ENCODE measurements around the gene B3GALT6.
"Not testable (repeated sequence)": the region's sequence is repeated elsewhere in the genome, so short reads cannot be mapped to it uniquely, and the experiment has no call there.

The B3GALT6 gene

DNA sequence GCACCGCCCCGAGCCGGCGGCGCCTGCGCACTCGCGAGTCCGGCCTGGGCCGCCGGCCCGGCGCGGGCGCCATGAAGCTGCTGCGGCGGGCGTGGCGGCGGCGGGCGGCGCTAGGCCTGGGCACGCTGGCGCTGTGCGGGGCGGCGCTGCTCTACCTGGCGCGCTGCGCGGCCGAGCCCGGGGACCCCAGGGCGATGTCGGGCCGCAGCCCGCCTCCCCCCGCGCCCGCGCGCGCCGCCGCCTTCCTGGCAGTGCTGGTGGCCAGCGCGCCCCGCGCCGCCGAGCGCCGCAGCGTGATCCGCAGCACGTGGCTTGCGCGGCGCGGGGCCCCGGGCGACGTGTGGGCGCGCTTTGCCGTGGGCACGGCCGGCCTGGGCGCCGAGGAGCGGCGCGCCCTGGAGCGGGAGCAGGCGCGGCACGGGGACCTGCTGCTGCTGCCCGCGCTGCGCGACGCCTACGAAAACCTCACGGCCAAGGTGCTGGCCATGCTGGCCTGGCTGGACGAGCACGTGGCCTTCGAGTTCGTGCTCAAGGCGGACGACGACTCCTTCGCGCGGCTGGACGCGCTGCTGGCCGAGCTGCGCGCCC, at the start of gene B3GALT6:
TSS of gene B3GALT6 (plus strand) at position 30 of the 588 bp plus-strand sequence. CDS start at position 72, 42 bp downstream.
- DNase-seq (ENCODE audit: low read depth in 1 of 2, low spot score in 1 of 2), result no peak

GRCh38 chr1:1182491-1183220, 49.4 kb upstream of the B3GALT6 start:
- DNase-seq (ENCODE audit: low read depth in 1 of 2, low spot score in 1 of 2), result no peak

DNA sequence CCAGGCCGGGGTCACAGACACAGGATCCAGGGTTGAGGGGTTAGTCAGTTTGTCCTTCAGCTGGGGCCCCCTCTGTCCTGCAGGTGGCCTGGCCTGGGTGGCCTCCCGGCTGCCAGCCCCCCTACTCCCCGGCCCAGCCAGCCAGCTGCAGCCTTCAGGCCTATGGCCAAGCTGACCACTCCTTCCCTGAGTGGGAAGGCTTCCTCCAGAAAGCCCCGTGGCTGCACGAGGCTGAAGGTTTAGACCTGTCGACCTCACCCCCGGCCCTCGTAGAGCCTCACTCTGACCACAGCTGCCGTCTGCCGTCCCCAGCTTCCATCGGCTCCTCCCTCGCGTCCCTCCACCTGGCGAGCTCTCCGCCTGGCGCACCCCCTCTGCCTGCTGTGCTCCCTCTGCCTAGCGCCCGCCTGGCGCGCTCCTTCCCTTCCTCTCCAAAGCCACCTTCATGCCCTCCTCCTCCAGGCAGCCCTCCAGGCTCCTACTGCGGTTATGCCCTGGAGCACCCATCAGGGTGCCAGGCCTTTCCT, 48.8 kb upstream of the B3GALT6 start:
- no peak for DNase-seq (ENCODE audit: low read depth in 1 of 2, low spot score in 1 of 2)

DNA sequence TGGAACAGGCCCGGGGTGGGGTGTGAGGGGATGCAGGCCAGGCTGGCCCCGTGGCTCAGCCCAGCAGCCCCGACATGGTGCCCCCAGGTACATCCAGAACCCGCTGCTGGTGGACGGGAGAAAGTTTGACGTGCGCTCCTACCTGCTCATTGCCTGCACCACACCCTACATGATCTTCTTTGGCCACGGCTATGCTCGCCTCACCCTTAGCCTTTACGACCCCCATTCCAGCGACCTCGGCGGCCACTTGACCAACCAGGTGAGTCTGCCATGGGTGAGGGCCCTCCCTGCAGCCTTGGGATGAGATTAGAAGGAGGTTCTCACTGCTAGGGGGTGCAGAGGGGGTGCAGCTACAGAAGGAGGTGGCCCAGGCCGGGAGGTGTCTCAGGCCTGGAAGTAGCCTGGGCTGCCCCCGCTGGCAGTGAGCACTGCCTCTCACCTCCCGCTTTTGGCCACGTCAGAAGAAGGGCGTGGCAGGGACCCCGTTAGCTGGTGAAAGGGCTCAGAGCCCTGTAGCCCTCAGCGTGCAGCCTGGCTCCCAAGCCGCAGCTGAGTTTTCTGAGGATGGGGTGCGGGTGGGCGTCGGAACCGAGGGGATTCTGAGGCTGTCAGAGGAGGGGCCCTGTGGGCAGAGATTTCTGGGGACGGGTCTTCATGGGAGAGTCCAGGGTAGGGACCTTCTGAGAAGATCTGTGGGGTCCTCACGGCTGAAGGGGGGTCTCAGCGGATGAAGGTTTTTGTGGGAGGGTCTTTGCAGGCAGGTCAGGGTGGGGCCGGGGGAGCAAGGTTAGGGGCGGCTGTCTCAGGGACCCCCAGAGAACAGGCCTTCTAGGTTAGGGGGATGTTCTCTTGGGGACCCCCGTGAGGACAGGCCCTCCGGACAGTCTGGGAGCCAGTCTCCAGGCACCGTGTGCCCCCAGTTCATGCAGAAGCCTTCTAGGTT, 47.9 kb upstream of the B3GALT6 start:
- no peak for DNase-seq (ENCODE audit: low read depth in 1 of 2, low spot score in 1 of 2)

GRCh38 chr1:1185101-1185765, 46.8 kb upstream of the B3GALT6 start:
- DNase-seq (ENCODE audit: low read depth in 1 of 2, low spot score in 1 of 2), result no peak

DNA sequence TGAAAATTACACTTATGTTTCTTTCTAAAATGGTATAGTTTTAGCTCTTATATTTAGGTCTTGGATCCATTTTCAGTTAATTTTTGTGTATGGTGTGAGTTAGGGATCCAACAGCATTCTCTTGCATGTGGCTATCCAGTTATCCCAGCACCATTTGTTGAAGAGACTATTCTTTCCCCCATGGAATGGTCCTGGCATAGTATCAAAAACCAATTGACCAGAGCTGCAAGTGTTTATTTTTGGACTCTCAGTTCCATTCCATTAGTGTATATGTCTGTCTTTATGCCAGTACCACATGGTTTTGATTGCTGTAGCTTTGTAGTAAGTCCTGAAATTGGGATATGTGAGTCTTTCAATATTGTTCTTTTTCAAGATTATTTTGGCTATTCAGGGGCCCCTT, 44.1 kb upstream of the B3GALT6 start:
- no peak for DNase-seq (ENCODE audit: low read depth in 1 of 2, low spot score in 1 of 2)

DNA sequence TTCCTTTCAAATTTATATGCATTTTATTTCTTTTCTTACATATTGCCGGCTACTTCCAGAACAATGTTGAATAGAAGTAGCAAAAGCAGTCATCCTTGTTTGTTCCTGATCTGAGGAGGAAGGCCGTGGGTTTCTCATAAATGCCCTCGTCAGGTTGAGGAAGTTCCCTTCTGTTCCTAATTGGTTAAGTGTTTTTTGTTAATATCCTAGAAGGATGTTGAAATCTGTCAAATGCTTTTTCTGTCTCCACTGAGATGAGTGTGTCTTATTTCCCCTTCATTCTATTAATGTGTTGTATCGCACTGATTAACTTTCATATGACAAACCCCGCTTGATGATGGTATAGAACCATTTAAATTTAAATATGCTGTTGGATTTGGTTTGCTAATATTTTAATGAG, 42.9 kb upstream of the B3GALT6 start:
- DNase-seq (ENCODE audit: low read depth in 1 of 2, low spot score in 1 of 2), result no peak

GRCh38 chr1:1191734-1192133, 40.3 kb upstream of the B3GALT6 start:
- DNase-seq (ENCODE audit: low read depth in 1 of 2, low spot score in 1 of 2), result no peak

DNA sequence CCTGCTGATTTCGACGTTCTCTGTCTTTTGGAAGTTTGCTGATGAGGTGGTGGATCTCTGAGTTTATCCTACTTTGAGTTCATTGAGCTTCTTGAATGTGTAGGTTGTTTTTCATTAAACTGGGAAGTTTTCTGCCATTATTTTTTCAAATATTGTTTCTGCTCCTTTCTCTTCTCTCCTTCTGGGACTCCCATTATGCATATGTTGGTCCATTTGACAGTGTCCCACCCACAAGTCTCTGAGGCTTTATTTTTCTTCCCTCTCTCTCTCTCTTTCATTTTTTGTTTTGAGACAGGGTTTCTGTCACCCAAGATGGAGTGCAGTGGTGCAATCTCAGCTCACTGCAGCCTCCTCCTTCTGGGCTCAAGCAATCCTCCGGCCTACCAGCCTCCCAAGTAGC, 37.3 kb upstream of the B3GALT6 start:
- DNase-seq (ENCODE audit: low read depth in 1 of 2, low spot score in 1 of 2), result no peak

DNA sequence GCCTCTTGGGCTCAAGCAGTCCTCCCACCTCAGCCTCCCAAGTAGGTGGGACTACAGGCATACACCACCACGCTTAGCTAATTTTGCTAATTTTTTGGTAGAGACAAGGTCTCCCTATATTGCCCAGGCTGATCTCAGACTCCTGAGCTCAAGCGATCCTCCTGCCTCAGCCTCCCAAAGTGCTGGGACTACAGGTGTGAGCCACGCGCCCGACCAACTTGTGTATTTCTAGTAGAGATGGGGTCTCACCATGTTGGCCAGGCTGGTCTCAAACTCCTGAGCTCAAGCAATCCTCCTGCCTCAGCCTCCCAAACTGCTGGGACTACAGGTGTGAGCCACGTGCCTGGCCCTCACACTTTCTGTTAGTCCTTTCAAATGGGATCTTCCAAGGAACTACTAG, 36.3 kb upstream of the B3GALT6 start:
- DNase-seq (ENCODE audit: low read depth in 1 of 2, low spot score in 1 of 2), result not testable (repeated sequence)

DNA sequence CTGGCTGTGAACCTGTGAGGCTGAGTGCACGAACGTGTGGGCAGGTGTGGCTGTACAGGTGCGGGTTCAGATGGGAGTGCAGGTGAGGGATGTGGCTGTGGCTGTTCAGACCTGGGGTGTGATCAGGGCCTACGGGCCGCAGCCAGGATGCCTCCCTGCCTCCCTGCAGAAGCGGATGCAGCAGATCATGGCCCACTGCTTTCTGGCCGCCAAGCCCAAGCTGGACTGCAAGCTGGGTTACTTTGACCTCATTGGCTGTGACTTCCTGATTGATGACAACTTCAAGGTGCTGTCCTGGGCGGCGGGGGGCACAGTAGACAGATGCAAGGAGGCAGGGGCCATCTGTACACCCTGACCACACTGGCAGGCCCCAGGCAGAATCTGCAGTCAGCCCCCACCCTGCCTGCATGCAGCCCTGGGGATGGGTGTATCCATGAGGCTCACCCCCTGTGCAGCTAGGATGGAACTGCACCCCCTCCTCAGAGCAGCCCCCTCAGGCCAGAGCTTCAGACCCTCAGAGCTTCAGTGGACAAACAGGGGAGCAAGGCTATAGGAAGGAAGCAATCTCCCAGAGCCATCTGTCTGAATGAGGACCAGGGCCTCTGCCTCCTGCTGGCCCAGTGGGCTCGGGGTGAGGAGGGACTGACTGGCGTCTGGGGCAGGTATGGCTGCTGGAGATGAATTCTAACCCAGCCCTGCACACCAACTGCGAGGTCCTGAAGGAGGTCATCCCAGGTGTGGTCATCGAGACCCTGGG, 35.4 kb upstream of the B3GALT6 start:
- DNase-seq (ENCODE audit: low read depth in 1 of 2, low spot score in 1 of 2), result no peak

DNA sequence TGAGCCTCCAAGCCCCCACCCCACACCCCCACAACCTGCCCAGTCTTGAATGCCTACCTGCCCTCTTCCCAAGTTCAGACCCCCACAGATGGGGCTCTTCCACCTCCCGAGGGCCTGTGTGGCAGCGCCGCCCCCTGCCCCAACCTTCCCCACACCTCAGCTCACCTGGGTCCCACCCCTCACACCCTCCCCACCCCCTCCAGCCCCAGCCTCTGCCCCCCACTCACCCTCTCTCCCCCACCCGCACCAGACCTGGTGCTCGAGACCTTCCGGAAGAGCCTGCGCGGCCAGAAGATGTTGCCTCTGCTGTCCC, 34.9 kb upstream of the B3GALT6 start:
- DNase-seq (ENCODE audit: low read depth in 1 of 2, low spot score in 1 of 2), result no peak

GRCh38 chr1:1197551-1198422, 34.2 kb upstream of the B3GALT6 start:
- no peak for DNase-seq (ENCODE audit: low read depth in 1 of 2, low spot score in 1 of 2)

- DNase-seq (ENCODE audit: low read depth in 1 of 2, low spot score in 1 of 2), result no peak
Measured at GRCh38 chr1:1198423-1199140, 33.5 kb upstream of the B3GALT6 start.

- DNase-seq (ENCODE audit: low read depth in 1 of 2, low spot score in 1 of 2), result no peak
Measured at GRCh38 chr1:1199141-1199960, 32.7 kb upstream of the B3GALT6 start.

DNA sequence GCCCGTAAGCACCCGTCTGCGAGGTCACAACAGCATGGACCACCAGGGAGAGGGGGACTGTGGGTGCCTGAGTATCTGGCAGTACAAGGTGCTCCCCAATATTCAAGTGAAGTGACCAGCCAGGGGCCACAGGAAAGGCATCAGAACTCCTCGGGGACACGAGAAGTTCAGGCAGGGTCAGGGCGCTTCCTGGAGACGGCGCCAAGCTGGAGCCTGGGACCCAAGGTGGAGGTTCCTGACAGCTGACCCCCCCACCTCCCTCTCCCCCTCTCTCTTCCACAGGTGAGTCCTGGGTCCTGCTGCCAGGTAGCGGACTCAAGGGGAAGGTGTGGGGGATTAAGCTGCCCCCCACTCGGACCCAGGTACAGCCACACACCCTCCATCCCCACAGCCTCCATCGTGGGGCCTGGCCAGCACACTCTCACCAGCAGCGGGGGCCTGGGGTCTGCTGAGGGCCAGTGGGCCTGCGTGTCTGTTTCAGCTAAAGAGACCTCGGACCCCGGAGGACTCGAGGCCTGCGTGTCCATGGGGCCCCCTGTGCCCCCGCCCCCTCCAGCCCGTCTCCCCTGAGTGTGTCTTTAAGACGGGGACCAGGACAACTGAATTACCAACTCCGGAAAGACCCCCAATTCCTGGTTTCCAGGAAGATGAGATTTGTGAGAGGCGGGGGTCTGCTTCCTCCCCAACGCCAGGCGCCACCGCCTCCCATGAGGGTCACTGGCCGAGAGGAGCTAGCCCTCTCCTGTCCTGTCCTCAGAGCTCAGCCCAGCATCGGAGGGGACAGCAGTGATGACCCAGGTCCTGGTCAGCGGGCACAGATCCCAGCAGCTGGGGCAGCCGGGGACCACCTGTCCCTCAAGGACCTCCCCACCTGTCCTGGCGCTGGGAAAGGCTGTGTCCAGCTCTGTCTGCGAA, 31.8 kb upstream of the B3GALT6 start:
- no peak for DNase-seq (ENCODE audit: low read depth in 1 of 2, low spot score in 1 of 2)

Data from activated T-helper 1 cell treated with anti-CD3 and anti-CD28 coated beads, Interleukin-2, amount 50 U/mL, for 16 hours (primary cell).